ENCODE measurements around the gene ZCRB1.
"Not testable (repeated sequence)": the region's sequence is repeated elsewhere in the genome, so short reads cannot be mapped to it uniquely, and the experiment has no call there.

The ZCRB1 gene

GRCh38 chr12:42325653-42326474 is at the start of gene ZCRB1, which contains the start of gene PPHLN1:
Gene ZCRB1 (minus strand): TSS chr12:42326094. CDS start chr12:42324102, 1,992 bp downstream.
Gene PPHLN1 (plus strand): TSS chr12:42326167. CDS start chr12:42335903, 9,736 bp downstream.
- DNase-seq: peak; percentile 92

GRCh38 chr12:42373669-42374068 is 47.8 kb upstream of the ZCRB1 start:
- no peak for DNase-seq

- peak; percentile 79 for DNase-seq
Measured at GRCh38 chr12:42372154-42372791, 46.4 kb upstream of the ZCRB1 start.

- DNase-seq: no peak
Measured at GRCh38 chr12:42370013-42370412, 44.1 kb upstream of the ZCRB1 start.

GRCh38 chr12:42365486-42365885 is 39.6 kb upstream of the ZCRB1 start:
- peak; percentile 29 for DNase-seq

- no peak for DNase-seq
Measured at GRCh38 chr12:42364692-42365091, 38.8 kb upstream of the ZCRB1 start.

- DNase-seq: no peak
Measured at GRCh38 chr12:42362647-42363260, 36.9 kb upstream of the ZCRB1 start.

GRCh38 chr12:42361909-42362646 is 36.2 kb upstream of the ZCRB1 start:
- no peak for DNase-seq

- no peak for DNase-seq
Measured at GRCh38 chr12:42360747-42361403, 35.0 kb upstream of the ZCRB1 start.

GRCh38 chr12:42356344-42356743 is 30.4 kb upstream of the ZCRB1 start:
- no peak for DNase-seq

- not testable (repeated sequence) for DNase-seq
Measured at GRCh38 chr12:42350021-42350407, 24.1 kb upstream of the ZCRB1 start.

GRCh38 chr12:42349119-42350020 is 23.5 kb upstream of the ZCRB1 start:
- not testable (repeated sequence) for DNase-seq

GRCh38 chr12:42346403-42347002 is 20.6 kb upstream of the ZCRB1 start:
- no peak for DNase-seq

- DNase-seq: no peak
Measured at GRCh38 chr12:42343721-42344120, 17.8 kb upstream of the ZCRB1 start.

- DNase-seq: no peak
Measured at GRCh38 chr12:42342028-42342427, 16.1 kb upstream of the ZCRB1 start.

- no peak for DNase-seq
Measured at GRCh38 chr12:42338280-42338679, 12.4 kb upstream of the ZCRB1 start.

GRCh38 chr12:42336286-42336685 is 10.4 kb upstream of the ZCRB1 start:
- DNase-seq: no peak

- DNase-seq: peak; percentile 51
Measured at GRCh38 chr12:42332301-42333285, 6.7 kb upstream of the ZCRB1 start.

GRCh38 chr12:42330097-42330496 is 4.2 kb upstream of the ZCRB1 start:
- DNase-seq: not testable (repeated sequence)

GRCh38 chr12:42327227-42327590 is 1.3 kb upstream of the ZCRB1 start:
- no peak for DNase-seq
